ENCODE measurements around the gene C5orf52. TPM values are rescaled to one million over a fixed set of nuclear protein-coding genes. Genes with fewer than 3 reads are reported as not detected.
"Not testable (repeated sequence)": the region's sequence is repeated elsewhere in the genome, so short reads cannot be mapped to it uniquely, and the experiment has no call there.

C5orf52 gene
- polyA plus RNA-seq, 1 donor: 0.87 TPM

DNA sequence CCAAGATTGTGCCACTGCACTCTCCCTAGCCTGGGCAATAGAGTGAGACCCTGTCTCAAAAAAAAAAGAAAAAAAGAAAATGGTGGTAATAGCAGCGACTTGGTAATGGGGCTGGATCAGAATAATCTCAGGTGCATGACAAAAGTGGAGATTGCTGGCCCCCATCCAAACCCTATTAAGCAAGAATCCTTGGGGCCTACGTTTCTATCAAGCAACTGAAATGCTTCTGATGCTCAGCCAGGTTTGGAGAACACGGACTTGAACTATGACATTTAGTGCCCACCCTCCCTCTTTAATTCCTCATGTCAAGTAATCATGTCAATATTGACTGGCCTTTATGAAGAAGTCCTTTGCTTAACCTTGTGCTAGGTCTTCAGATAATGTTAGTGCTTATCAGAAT is 6.6 kb downstream of the C5orf52 start:
- H3K9me3 ChIP-seq (ENCODE audit: control insufficient read depth, low read depth, low read length): no peaks in the 10 kb centered on the region
- H3K27ac ChIP-seq (ENCODE audit: low read length): no peak overlapping the region
- H3K4me3 ChIP-seq (ENCODE audit: low read length): no peak overlapping the region
- DNase-seq: no peak
- no peaks in the 10 kb centered on the region for H3K4me1 ChIP-seq (ENCODE audit: control insufficient read depth, insufficient read depth, low read length)
- 60% methylated on average over 1 of the region's 3 CpGs for WGBS (ENCODE audit: insufficient coverage, low lambda C conversion rate)
- H3K27me3 ChIP-seq (ENCODE audit: control insufficient read depth, insufficient read depth, low read length): no peaks in the 10 kb centered on the region
- no peaks in the 10 kb centered on the region for H3K36me3 ChIP-seq (ENCODE audit: control insufficient read depth, insufficient read depth, low read length)

DNA sequence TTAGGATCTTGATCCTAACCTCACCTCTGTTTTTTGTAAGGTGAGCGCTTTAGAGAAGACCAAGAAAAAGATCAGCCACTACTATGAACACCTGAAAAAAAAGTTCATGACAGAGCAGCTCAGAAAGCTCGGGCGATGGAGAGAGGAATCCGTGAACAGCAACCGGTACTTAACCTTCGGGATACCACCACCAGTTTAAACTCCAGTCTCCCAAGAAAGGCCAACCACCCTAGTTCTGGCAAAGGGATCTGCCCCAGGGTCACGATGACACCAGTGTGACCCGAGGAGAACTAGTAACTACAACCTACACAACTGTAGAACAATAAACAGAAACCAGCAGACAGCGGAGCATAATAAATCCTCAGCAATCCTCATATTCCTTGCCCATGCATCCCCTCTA is 8.5 kb downstream of the C5orf52 start:
- Histone ChIP-seq H3K9me3 (ENCODE audit: control insufficient read depth, low read depth, low read length) (no peaks in the 10 kb centered on the region), H3K4me1 (ENCODE audit: control insufficient read depth, insufficient read depth, low read length) (no peaks in the 10 kb centered on the region), H3K4me3 (ENCODE audit: low read length) (no peak overlapping the region), H3K36me3 (ENCODE audit: control insufficient read depth, insufficient read depth, low read length) (no peaks in the 10 kb centered on the region), H3K27ac (ENCODE audit: low read length) (no peak overlapping the region), H3K27me3 (ENCODE audit: control insufficient read depth, insufficient read depth, low read length) (no peaks in the 10 kb centered on the region)
- DNase-seq: no peak
- WGBS (ENCODE audit: insufficient coverage, low lambda C conversion rate): no CpG with 5 or more reads among the region's 9 CpGs

- Histone ChIP-seq H3K4me1 (ENCODE audit: control insufficient read depth, insufficient read depth, low read length) (no peaks in the 10 kb centered on the region), H3K27ac (ENCODE audit: low read length) (no peak overlapping the region), H3K36me3 (ENCODE audit: control insufficient read depth, insufficient read depth, low read length) (no peaks in the 10 kb centered on the region), H3K9me3 (ENCODE audit: control insufficient read depth, low read depth, low read length) (no peaks in the 10 kb centered on the region), H3K4me3 (ENCODE audit: low read length) (no peak overlapping the region), H3K27me3 (ENCODE audit: control insufficient read depth, insufficient read depth, low read length) (no peaks in the 10 kb centered on the region)
- no peak for DNase-seq
- no CpG with 5 or more reads among the region's 2 CpGs for WGBS (ENCODE audit: insufficient coverage, low lambda C conversion rate)
These were observed 8.9 kb downstream of the C5orf52 start for GRCh38 chr5:157680239-157680638.

GRCh38 chr5:157681048-157681447 is 9.7 kb downstream of the C5orf52 start:
- no peaks in the 10 kb centered on the region for H3K27me3 ChIP-seq (ENCODE audit: control insufficient read depth, insufficient read depth, low read length)
- H3K9me3 ChIP-seq (ENCODE audit: control insufficient read depth, low read depth, low read length): no peaks in the 10 kb centered on the region
- no peak overlapping the region for H3K4me3 ChIP-seq (ENCODE audit: low read length)
- no peak overlapping the region for H3K27ac ChIP-seq (ENCODE audit: low read length)
- no CpG with 5 or more reads among the region's 4 CpGs for WGBS (ENCODE audit: insufficient coverage, low lambda C conversion rate)
- no peak for DNase-seq
- no peaks in the 10 kb centered on the region for H3K36me3 ChIP-seq (ENCODE audit: control insufficient read depth, insufficient read depth, low read length)
- H3K4me1 ChIP-seq (ENCODE audit: control insufficient read depth, insufficient read depth, low read length): peaks cover 2% of the 10 kb centered on the region

GRCh38 chr5:157682257-157682656 is 10.9 kb downstream of the C5orf52 start:
- Histone ChIP-seq H3K4me3 (ENCODE audit: low read length) (no peak overlapping the region), H3K27me3 (ENCODE audit: control insufficient read depth, insufficient read depth, low read length) (no peaks in the 10 kb centered on the region), H3K4me1 (ENCODE audit: control insufficient read depth, insufficient read depth, low read length) (peaks cover 13% of the 10 kb centered on the region), H3K27ac (ENCODE audit: low read length) (no peak overlapping the region), H3K9me3 (ENCODE audit: control insufficient read depth, low read depth, low read length) (no peaks in the 10 kb centered on the region), H3K36me3 (ENCODE audit: control insufficient read depth, insufficient read depth, low read length) (no peaks in the 10 kb centered on the region)
- 80% methylated on average over 1 of the region's 3 CpGs for WGBS (ENCODE audit: insufficient coverage, low lambda C conversion rate)
- DNase-seq: no peak

DNA sequence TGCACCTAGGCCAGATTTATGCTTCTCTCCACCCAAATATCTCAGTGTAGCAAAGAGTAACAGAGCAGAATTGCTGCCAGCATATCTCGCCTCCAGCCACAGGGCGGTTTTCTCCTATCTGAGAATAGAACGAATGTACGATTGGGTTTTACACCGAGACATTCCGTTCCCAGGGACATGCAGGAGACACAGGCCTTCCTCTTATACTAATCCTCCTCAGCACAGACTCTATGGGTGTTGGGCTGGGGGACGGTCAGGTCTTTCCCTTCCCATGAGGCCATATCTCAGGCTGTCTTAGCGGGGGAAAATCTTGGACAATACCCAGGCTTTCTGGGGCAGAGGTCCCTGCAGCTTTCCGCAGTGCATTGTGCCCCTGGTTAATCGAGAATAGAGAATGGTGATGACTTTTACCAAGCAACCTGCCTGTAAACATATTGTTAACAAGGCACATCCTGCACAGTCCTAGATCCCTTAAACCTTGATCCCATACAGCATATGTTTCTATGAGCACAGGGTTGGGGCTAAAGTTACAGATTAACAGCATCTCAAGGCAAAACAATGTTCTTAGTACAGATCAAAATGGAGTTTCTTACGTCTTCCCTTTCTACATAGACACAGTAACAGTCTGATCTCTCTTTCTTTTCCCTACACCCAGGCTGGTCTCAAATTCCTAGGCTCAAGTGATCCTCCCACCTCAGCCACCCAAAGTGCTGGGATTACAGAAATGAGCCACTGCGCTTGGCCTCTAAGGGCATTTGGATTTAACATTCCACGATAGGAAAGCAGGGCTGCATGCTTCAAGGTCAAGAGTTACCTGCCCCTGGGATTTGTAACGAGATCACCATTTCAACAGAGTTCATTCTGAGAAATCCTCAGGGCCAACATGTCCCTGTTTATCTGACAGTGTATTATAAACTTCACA is 15.2 kb downstream of the C5orf52 start:
- not testable (repeated sequence) for H3K27me3 ChIP-seq (ENCODE audit: control insufficient read depth, insufficient read depth, low read length); H3K4me3 ChIP-seq (ENCODE audit: low read length); H3K36me3 ChIP-seq (ENCODE audit: control insufficient read depth, insufficient read depth, low read length)
- DNase-seq: peak; percentile 23 to 70
- WGBS (ENCODE audit: insufficient coverage, low lambda C conversion rate): 10% methylated on average over 2 of the region's 14 CpGs
- Histone ChIP-seq H3K4me1 (ENCODE audit: control insufficient read depth, insufficient read depth, low read length) (peaks cover 14% of the 10 kb centered on the region), H3K9me3 (ENCODE audit: control insufficient read depth, low read depth, low read length) (peaks cover 16% of the 10 kb centered on the region), H3K27ac (ENCODE audit: low read length) (peak overlapping the region; percentile 65)

GRCh38 chr5:157687198-157687554 is 15.8 kb downstream of the C5orf52 start:
- no peaks in the 10 kb centered on the region for H3K36me3 ChIP-seq (ENCODE audit: control insufficient read depth, insufficient read depth, low read length)
- DNase-seq: no peak
- peaks cover 14% of the 10 kb centered on the region for H3K4me1 ChIP-seq (ENCODE audit: control insufficient read depth, insufficient read depth, low read length)
- H3K27me3 ChIP-seq (ENCODE audit: control insufficient read depth, insufficient read depth, low read length): no peaks in the 10 kb centered on the region
- no CpG with 5 or more reads among the region's 1 CpG for WGBS (ENCODE audit: insufficient coverage, low lambda C conversion rate)
- peaks cover 16% of the 10 kb centered on the region for H3K9me3 ChIP-seq (ENCODE audit: control insufficient read depth, low read depth, low read length)
- no peak overlapping the region for H3K4me3 ChIP-seq (ENCODE audit: low read length)
- H3K27ac ChIP-seq (ENCODE audit: low read length): peak overlapping the region; percentile 65

GRCh38 chr5:157689942-157690689 is 18.8 kb downstream of the C5orf52 start:
- DNase-seq: no peak
- WGBS (ENCODE audit: insufficient coverage, low lambda C conversion rate): no CpG with 5 or more reads among the region's 52 CpGs
- peak overlapping the region; percentile 35 for H3K4me3 ChIP-seq (ENCODE audit: low read length)

DNA sequence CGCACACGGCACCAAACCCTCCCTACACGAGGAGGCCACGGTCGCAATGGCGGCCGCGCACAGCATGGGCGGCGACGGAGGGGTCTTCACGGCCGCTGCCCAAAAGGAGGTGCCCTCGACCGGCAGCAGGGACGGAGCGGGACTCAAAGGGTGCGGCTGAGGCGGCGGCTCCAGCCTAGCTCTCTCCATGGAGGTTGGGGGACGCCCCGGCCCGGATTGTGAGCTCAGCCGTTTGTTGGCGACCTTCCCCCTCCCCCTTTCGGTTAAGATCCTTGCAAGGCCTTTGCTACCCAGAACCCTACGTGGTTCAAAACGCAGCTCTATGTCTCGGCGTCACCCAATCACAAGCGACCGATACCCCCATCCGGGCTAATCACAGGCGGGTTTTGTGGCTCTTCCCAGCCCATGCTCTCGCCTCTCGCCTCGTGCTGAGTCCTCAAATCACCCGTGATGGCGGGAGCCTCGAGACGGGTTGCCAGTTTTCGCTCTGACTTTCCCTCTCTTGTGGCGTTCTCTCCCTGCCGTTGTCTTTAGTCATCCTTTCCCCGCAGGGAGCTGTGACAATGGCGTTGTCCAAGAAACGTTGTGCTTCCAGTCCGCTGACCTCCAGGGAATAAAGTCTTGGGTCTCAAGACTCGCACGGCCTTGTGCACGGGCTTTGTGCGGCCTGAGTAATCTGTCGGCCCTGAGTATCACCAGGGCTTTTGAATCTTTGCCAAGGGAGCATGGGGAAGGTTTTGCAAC is 19.5 kb downstream of the C5orf52 start:
- Histone ChIP-seq H3K9me3 (ENCODE audit: control insufficient read depth, low read depth, low read length) (peaks cover 22% of the 10 kb centered on the region), H3K4me1 (ENCODE audit: control insufficient read depth, insufficient read depth, low read length) (peaks cover 13% of the 10 kb centered on the region), H3K4me3 (ENCODE audit: low read length) (peak overlapping the region; percentile 35), H3K27ac (ENCODE audit: low read length) (no peak overlapping the region), H3K27me3 (ENCODE audit: control insufficient read depth, insufficient read depth, low read length) (no peaks in the 10 kb centered on the region), H3K36me3 (ENCODE audit: control insufficient read depth, insufficient read depth, low read length) (no peaks in the 10 kb centered on the region)
- no peak for DNase-seq
- 76% methylated on average over 5 of the region's 53 CpGs for WGBS (ENCODE audit: insufficient coverage, low lambda C conversion rate)

More at GRCh38 chr5:157689942-157690689, 18.8 kb downstream of the C5orf52 start:
- Histone ChIP-seq H3K27ac (ENCODE audit: low read length) (no peak overlapping the region), H3K4me1 (ENCODE audit: control insufficient read depth, insufficient read depth, low read length) (peaks cover 14% of the 10 kb centered on the region), H3K9me3 (ENCODE audit: control insufficient read depth, low read depth, low read length) (peaks cover 22% of the 10 kb centered on the region), H3K27me3 (ENCODE audit: control insufficient read depth, insufficient read depth, low read length) (no peaks in the 10 kb centered on the region), H3K36me3 (ENCODE audit: control insufficient read depth, insufficient read depth, low read length) (no peaks in the 10 kb centered on the region)

- H3K27ac ChIP-seq (ENCODE audit: low read length); H3K27me3 ChIP-seq (ENCODE audit: control insufficient read depth, insufficient read depth, low read length); H3K4me3 ChIP-seq (ENCODE audit: low read length); DNase-seq; H3K36me3 ChIP-seq (ENCODE audit: control insufficient read depth, insufficient read depth, low read length); H3K4me1 ChIP-seq (ENCODE audit: control insufficient read depth, insufficient read depth, low read length): not testable (repeated sequence)
- no CpG with 5 or more reads among the region's 25 CpGs for WGBS (ENCODE audit: insufficient coverage, low lambda C conversion rate)
- peaks cover 29% of the 10 kb centered on the region for H3K9me3 ChIP-seq (ENCODE audit: control insufficient read depth, low read depth, low read length)
These were observed 22.5 kb downstream of the C5orf52 start for GRCh38 chr5:157693816-157694215.
